K562 (cell line): ENCODE data around the gene NFKBIB. TPM values are rescaled to one million over a fixed set of nuclear protein-coding genes. Genes with fewer than 3 reads are reported as not detected.
A peak's percentile ranks its signal among the peaks of the same experiment; 100 is the strongest.

Experiments used
- AFF1 ChIP-seq, 2 experiments: fragments of 450-650 bp; IDR thresholded peaks; 2 replicates each; pipeline ENCODE4 v1.6.1; 2018; ENCODE audit warnings: mild to moderate bottlenecking in 2 of 2, low read depth in 1 of 2; ENCODE audit not compliant: partially characterized antibody in 2 of 2
- CHD2 ChIP-seq: IDR thresholded peaks from 2 replicates; pipeline ENCODE4 v1.6.1; 2011; ENCODE audit warnings: low read depth, low read length
- FOS ChIP-seq: IDR thresholded peaks from 3 replicates; pipeline ENCODE4 v1.6.1; 2011; ENCODE audit not compliant: insufficient read length; ENCODE audit errors: extremely low read depth
- MEF2D ChIP-seq: conservative IDR thresholded peaks from 2 replicates; pipeline ENCODE4 v1.6.1; 2016; ENCODE audit warnings: low read depth, missing genetic modification characterization, missing compliant biosample characterization
- MEIS2 ChIP-seq: fragments of 450-650 bp; IDR thresholded peaks from 2 replicates; pipeline ENCODE4 v1.6.1; 2014; ENCODE audit warnings: mild to moderate bottlenecking; ENCODE audit not compliant: partially characterized antibody
- NCOA4 ChIP-seq: fragments of 450-650 bp; IDR thresholded peaks from 2 replicates; pipeline ENCODE4 v1.6.1; 2018; ENCODE audit warnings: mild to moderate bottlenecking; ENCODE audit not compliant: partially characterized antibody
- POLR2AphosphoS2 ChIP-seq: IDR thresholded peaks from 2 replicates; pipeline ENCODE4 v1.6.1; 2012; ENCODE audit warnings: low read length, improper control_type of control experiment
- RHOXF2B ChIP-seq: fragments of 250-450 bp; sonication (Bioruptor Pico); conservative IDR thresholded peaks from 2 replicates; pipeline ENCODE4 v1.5.1; 2021
- SAFB ChIP-seq: fragments of 200-400 bp; formaldehyde crosslinking; IDR thresholded peaks from 2 replicates; pipeline ENCODE4 v1.6.1; 2017; ENCODE audit warnings: low read depth, low read length, borderline replicate concordance
- SIN3B ChIP-seq: fragments of 450-650 bp; IDR thresholded peaks from 2 replicates; pipeline ENCODE4 v1.6.1; 2017; ENCODE audit warnings: low read depth, mild to moderate bottlenecking, moderate library complexity
- TAF9B ChIP-seq: fragments of 450-650 bp; IDR thresholded peaks from 2 replicates; pipeline ENCODE4 v1.6.1; 2018; ENCODE audit warnings: mild to moderate bottlenecking; ENCODE audit not compliant: partially characterized antibody
- TARDBP ChIP-seq: fragments of 450-650 bp; IDR thresholded peaks from 2 replicates; pipeline ENCODE4 v1.6.1; 2016
- TCF7 ChIP-seq: sonication (generic); IDR thresholded peaks from 2 replicates; pipeline ENCODE4 v1.6.1; 2016; ENCODE audit warnings: antibody characterized with exemption, borderline replicate concordance
- ZNF175 ChIP-seq: fragments of 200-800 bp; sonication (Bioruptor generic); IDR thresholded peaks from 2 replicates; pipeline ENCODE4 v1.6.1; 2016; ENCODE audit warnings: low read depth, mild to moderate bottlenecking, missing genetic modification characterization, missing compliant biosample characterization
- ZNF584 ChIP-seq: fragments of 200-800 bp; sonication (Bioruptor generic); IDR thresholded peaks from 2 replicates; pipeline ENCODE4 v1.6.1; 2016; ENCODE audit warnings: low read depth, mild to moderate bottlenecking, missing genetic modification characterization, missing compliant biosample characterization
- polyA plus RNA-seq, 8 experiments: library from polyadenylated mRNA; depleted of rRNA in 4 of 8; stranded (reverse) in 5 of 8; unstranded in 3 of 8; fragments of >200 nt; fragmentation: Nextera tagmentation in 2 of 8; fragmentation: Illumina TruSeq in 1 of 8; extraction: Ambion mirVana in 2 of 8; extraction: Trizol in 1 of 8; gene quantifications; 2 replicates each; pipeline versions ENCODE4 v1.2.1 to v1.2.3, GENCODE V29; 2011 to 2014; ENCODE audit warnings: inconsistent platforms in 1 of 8, missing spikeins in 1 of 8
- total RNA-seq, 7 experiments: library from RNA; depleted of rRNA in 6 of 7; stranded (reverse); fragments of >200 nt in 6 of 7; fragmentation: Illumina TruSeq in 2 of 7; extraction: Trizol in 2 of 7; gene quantifications; 2 replicates each; pipeline versions ENCODE4 v1.2.1 to v1.2.3, GENCODE V29; 2011 to 2021; ENCODE audit warnings: low replicate concordance in 1 of 7
- TF ChIP-seq, protein P1 (sequence below): fragments of 450-650 bp; IDR thresholded peaks from 2 replicates; pipeline ENCODE4 v1.6.1; 2016
- TF ChIP-seq, protein P2 (sequence below): sonication (generic); formaldehyde crosslinking; IDR thresholded peaks from 2 replicates; pipeline ENCODE4 v1.8.1; 2023; ENCODE audit warnings: mild to moderate bottlenecking, missing genetic modification reagents
- TF ChIP-seq, protein P3 (sequence below): fragments of 250-450 bp; sonication (Bioruptor Pico); IDR thresholded peaks from 2 replicates; pipeline ENCODE4 v1.4.0; 2020; ENCODE audit warnings: borderline replicate concordance

The NFKBIB gene
- total and polyA plus RNA-seq, 9 of the 15 experiments (the other 6 are each of a cell fraction or from before 2014, with no cell fraction given) = 1.5 to 44.9 (median 10.4) TPM

- TF ChIP-seq MEIS2 (peak; percentile 89), RHOXF2B (CRISPR knock-in tag) (no peak), CHD2 (peak; percentile 6; the same call in 1 of the 2 replicates), TARDBP (no peak), FOS (peak; percentile 96), MEF2D (no peak), ZNF175 (CRISPR knock-in tag) (no peak), TAF9B (peak; percentile 46), NCOA4 (no peak), SIN3B (peak; percentile 69), AFF1 (IDR thresholded peaks at IDR 0.05; ENCODE audit: low read depth in 1 of 2, partially characterized antibody in 2 of 2) (peak in 1 of 2 experiments; percentile 53), ZNF584 (no peak), TCF7 (no peak; the same call in 1 of the 2 replicates), POLR2AphosphoS2 (no peak), SAFB (no peak)
- TF ChIP-seq, protein P1, sequence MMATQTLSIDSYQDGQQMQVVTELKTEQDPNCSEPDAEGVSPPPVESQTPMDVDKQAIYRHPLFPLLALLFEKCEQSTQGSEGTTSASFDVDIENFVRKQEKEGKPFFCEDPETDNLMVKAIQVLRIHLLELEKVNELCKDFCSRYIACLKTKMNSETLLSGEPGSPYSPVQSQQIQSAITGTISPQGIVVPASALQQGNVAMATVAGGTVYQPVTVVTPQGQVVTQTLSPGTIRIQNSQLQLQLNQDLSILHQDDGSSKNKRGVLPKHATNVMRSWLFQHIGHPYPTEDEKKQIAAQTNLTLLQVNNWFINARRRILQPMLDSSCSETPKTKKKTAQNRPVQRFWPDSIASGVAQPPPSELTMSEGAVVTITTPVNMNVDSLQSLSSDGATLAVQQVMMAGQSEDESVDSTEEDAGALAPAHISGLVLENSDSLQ = no peak
- TF ChIP-seq, protein P2, sequence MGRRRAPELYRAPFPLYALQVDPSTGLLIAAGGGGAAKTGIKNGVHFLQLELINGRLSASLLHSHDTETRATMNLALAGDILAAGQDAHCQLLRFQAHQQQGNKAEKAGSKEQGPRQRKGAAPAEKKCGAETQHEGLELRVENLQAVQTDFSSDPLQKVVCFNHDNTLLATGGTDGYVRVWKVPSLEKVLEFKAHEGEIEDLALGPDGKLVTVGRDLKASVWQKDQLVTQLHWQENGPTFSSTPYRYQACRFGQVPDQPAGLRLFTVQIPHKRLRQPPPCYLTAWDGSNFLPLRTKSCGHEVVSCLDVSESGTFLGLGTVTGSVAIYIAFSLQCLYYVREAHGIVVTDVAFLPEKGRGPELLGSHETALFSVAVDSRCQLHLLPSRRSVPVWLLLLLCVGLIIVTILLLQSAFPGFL (CRISPR knock-in tag) = no peak
- TF ChIP-seq, protein P3, sequence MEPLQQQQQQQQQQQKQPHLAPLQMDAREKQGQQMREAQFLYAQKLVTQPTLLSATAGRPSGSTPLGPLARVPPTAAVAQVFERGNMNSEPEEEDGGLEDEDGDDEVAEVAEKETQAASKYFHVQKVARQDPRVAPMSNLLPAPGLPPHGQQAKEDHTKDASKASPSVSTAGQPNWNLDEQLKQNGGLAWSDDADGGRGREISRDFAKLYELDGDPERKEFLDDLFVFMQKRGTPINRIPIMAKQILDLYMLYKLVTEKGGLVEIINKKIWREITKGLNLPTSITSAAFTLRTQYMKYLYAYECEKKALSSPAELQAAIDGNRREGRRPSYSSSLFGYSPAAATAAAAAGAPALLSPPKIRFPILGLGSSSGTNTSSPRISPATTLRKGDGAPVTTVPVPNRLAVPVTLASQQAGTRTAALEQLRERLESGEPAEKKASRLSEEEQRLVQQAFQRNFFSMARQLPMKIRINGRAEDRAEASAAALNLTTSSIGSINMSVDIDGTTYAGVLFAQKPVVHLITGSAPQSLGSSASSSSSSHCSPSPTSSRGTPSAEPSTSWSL = no peak
Observed at GRCh38 chr19:38850436-38850975, 49.3 kb upstream of the NFKBIB start (continued).
